HepG2 (cell line): ENCODE measurements around the gene HYCC1. TPM values are rescaled to one million over a fixed set of nuclear protein-coding genes. Genes with fewer than 3 reads are reported as not detected.

ENCODE experiments used
- ARID3A ChIP-seq: IDR thresholded peaks from 2 replicates; pipeline ENCODE4 v1.6.1; 2012; ENCODE audit warnings: low read depth, low read length, improper control_type of control experiment
- ELF1 ChIP-seq: sonication (generic); formaldehyde crosslinking; IDR thresholded peaks from 2 replicates; pipeline ENCODE4 v1.4.0; 2020; ENCODE audit warnings: missing genetic modification reagents
- MIER2 ChIP-seq: IDR thresholded peaks from 2 replicates; pipeline ENCODE4 v1.6.1; 2016; ENCODE audit warnings: missing biosample characterization, missing genetic modification reagents
- MIXL1 ChIP-seq: IDR thresholded peaks from 2 replicates; pipeline ENCODE4 v1.6.1; 2016
- MYPOP ChIP-seq: sonication (generic); formaldehyde crosslinking; IDR thresholded peaks from 2 replicates; pipeline ENCODE4 v1.8.1; 2023; ENCODE audit warnings: mild to moderate bottlenecking, moderate library complexity, missing genetic modification reagents
- NFIC ChIP-seq: IDR thresholded peaks from 2 replicates; pipeline ENCODE4 v1.6.1; 2012; ENCODE audit warnings: mild to moderate bottlenecking, low read length, inconsistent platforms
- PPARG ChIP-seq: conservative IDR thresholded peaks from 2 replicates; pipeline ENCODE4 v1.6.1; 2016; ENCODE audit warnings: missing biosample characterization, missing genetic modification reagents
- RCOR2 ChIP-seq: IDR thresholded peaks from 2 replicates; pipeline ENCODE4 v1.6.1; 2016; ENCODE audit warnings: missing biosample characterization, missing genetic modification reagents
- RXRB ChIP-seq: IDR thresholded peaks from 2 replicates; pipeline ENCODE4 v1.6.1; 2016; ENCODE audit warnings: borderline replicate concordance, missing genetic modification reagents, missing compliant biosample characterization
- SAP130 ChIP-seq: IDR thresholded peaks from 2 replicates; pipeline ENCODE4 v1.6.1; 2016; ENCODE audit warnings: low read depth
- SKIL ChIP-seq: sonication (generic); formaldehyde crosslinking; IDR thresholded peaks from 2 replicates; pipeline ENCODE4 v1.8.0; 2022; ENCODE audit warnings: missing genetic modification reagents, mild to moderate bottlenecking, moderate library complexity, borderline replicate concordance
- SOX13 ChIP-seq, 3 experiments: fragments of 450-650 bp in 1 of 3; sonication (generic) in 1 of 3; formaldehyde crosslinking in 1 of 3; IDR thresholded peaks in 2 of 3; conservative IDR thresholded peaks in 1 of 3; 2 replicates each; pipeline versions ENCODE4 v1.5.0 to v1.6.1; 2016 to 2020; ENCODE audit warnings: antibody characterized with exemption in 1 of 3, mild to moderate bottlenecking in 1 of 3, missing compliant biosample characterization in 1 of 3, missing genetic modification reagents in 1 of 3, moderate library complexity in 1 of 3
- SOX6 ChIP-seq, 2 experiments: fragments of 450-650 bp in 1 of 2; sonication (generic) in 1 of 2; formaldehyde crosslinking in 1 of 2; IDR thresholded peaks; 2 replicates each; pipeline versions ENCODE4 v1.4.0 to v1.6.1; 2017 to 2020; ENCODE audit warnings: antibody characterized with exemption in 1 of 2, mild to moderate bottlenecking in 1 of 2, missing genetic modification reagents in 1 of 2
- SPEN ChIP-seq: sonication (generic); formaldehyde crosslinking; IDR thresholded peaks from 2 replicates; pipeline ENCODE4 v1.5.1; 2020; ENCODE audit warnings: low read depth, mild to moderate bottlenecking, missing genetic modification reagents
- ZBTB3 ChIP-seq: sonication (generic); formaldehyde crosslinking; IDR thresholded peaks from 2 replicates; pipeline ENCODE4 v1.4.0; 2020; ENCODE audit warnings: low read depth, mild to moderate bottlenecking, moderate library complexity, missing genetic modification reagents, borderline replicate concordance
- ZFP82 ChIP-seq: sonication (generic); formaldehyde crosslinking; IDR thresholded peaks from 2 replicates; pipeline ENCODE4 v1.5.1; 2020; ENCODE audit warnings: mild to moderate bottlenecking, missing genetic modification reagents, borderline replicate concordance
- ZMYM4 ChIP-seq: sonication (generic); formaldehyde crosslinking; IDR thresholded peaks from 2 replicates; pipeline ENCODE4 v1.8.1; 2023; ENCODE audit warnings: mild to moderate bottlenecking, missing genetic modification reagents
- ZNF562 ChIP-seq: sonication (generic); formaldehyde crosslinking; IDR thresholded peaks from 2 replicates; pipeline ENCODE4 v1.8.0; 2022; ENCODE audit warnings: missing genetic modification reagents, borderline replicate concordance
- ZNF644 ChIP-seq: IDR thresholded peaks from 2 replicates; pipeline ENCODE4 v1.6.1; 2016; ENCODE audit warnings: low read depth
- ZNF710 ChIP-seq: sonication (generic); formaldehyde crosslinking; IDR thresholded peaks from 2 replicates; pipeline ENCODE4 v1.5.0; 2020; ENCODE audit warnings: mild to moderate bottlenecking, missing genetic modification reagents, borderline replicate concordance
- ZSCAN9 ChIP-seq: IDR thresholded peaks from 2 replicates; pipeline ENCODE4 v1.6.1; 2016; ENCODE audit warnings: borderline replicate concordance
- polyA plus RNA-seq, 8 experiments: library from polyadenylated mRNA; depleted of rRNA in 3 of 8; stranded (reverse) in 7 of 8; unstranded in 1 of 8; fragments of >200 nt; fragmentation: Illumina TruSeq in 4 of 8; extraction: Trizol in 4 of 8; gene quantifications; 2 replicates each; pipeline versions ENCODE4 v1.2.1 to v1.2.3, GENCODE V29; 2011 to 2016; ENCODE audit warnings: low read depth in 4 of 8, missing spikeins in 1 of 8, mixed read lengths in 1 of 8; ENCODE audit not compliant: insufficient read depth in 1 of 8
- total RNA-seq, 5 experiments: library from RNA; depleted of rRNA; stranded (reverse); fragments of >200 nt; fragmentation: Illumina TruSeq; extraction: Trizol; gene quantifications; 2 replicates each; pipeline ENCODE4 v1.2.3, GENCODE V29; 2016; ENCODE audit warnings: low read depth in 1 of 5

HYCC1 gene
- total and polyA plus RNA-seq, 2 of the 13 experiments (the other 11 are each of a cell fraction or from before 2014, with no cell fraction given): 9.5 to 41.8 TPM

- TF ChIP-seq ARID3A (peak; percentile 73), MIXL1 (peak; percentile 73), SOX13 (IDR thresholded peaks at IDR 0.05) (no peak), SOX13 (CRISPR knock-in tag; conservative IDR thresholded peaks at IDR 0.05 in 1 of 2, IDR thresholded peaks at IDR 0.05 in 1 of 2) (peak in 1 of 2 experiments; percentile 80; a peak in 2 of 4 replicates), SOX6 (IDR thresholded peaks at IDR 0.05) (no peak), SOX6 (CRISPR knock-in tag; IDR thresholded peaks at IDR 0.05) (peak; percentile 59), PPARG (CRISPR knock-in tag) (peak; percentile 74; the same call in 1 of the 2 replicates), SAP130 (CRISPR knock-in tag) (peak; percentile 37; the same call in 1 of the 2 replicates), ZNF562 (CRISPR knock-in tag) (no peak), SKIL (CRISPR knock-in tag) (no peak), RCOR2 (CRISPR knock-in tag) (no peak), SPEN (no peak), ZSCAN9 (CRISPR knock-in tag) (0 out of 2 replicates have a peak, but pooled peaks have one; percentile 27), RXRB (CRISPR knock-in tag) (0 out of 2 replicates have a peak, but pooled peaks have one; percentile 54), MYPOP (no peak), MIER2 (CRISPR knock-in tag) (0 out of 2 replicates have a peak, but pooled peaks have one; percentile 44), ELF1 (0 out of 2 replicates have a peak, but pooled peaks have one; percentile 15), ZMYM4 (0 out of 2 replicates have a peak, but pooled peaks have one; percentile 36), ZNF710 (CRISPR knock-in tag) (peak; percentile 46; the same call in 1 of the 2 replicates), ZFP82 (no peak), NFIC (no peak), ZNF644 (0 out of 2 replicates have a peak, but pooled peaks have one; percentile 8), ZBTB3 (CRISPR knock-in tag) (0 out of 2 replicates have a peak, but pooled peaks have one; percentile 36)
Observed at GRCh38 chr7:23016345-23017253, 2.7 kb upstream of the HYCC1 start (continued).
